Neural cell (in vitro differentiated cells): Measurements from ENCODE around the gene PDE8A. TPM values are rescaled to one million over a fixed set of nuclear protein-coding genes. Genes with fewer than 3 reads are reported as not detected.

Experiments
- H2AFZ ChIP-seq: fragments of 200-600, 300-800 bp; sonication (generic), shearing (Covaris generic); 2 replicates; pipeline ENCODE4 v1.6.0; 2014; ENCODE audit warnings: low read depth, mild to moderate bottlenecking, antibody characterized with exemption, low read length, moderate library complexity
- H3F3A ChIP-seq: fragments of 200-600 bp; shearing (Covaris generic); 2 replicates; pipeline ENCODE4 v1.6.1; 2016; ENCODE audit warnings: mild to moderate bottlenecking, moderate library complexity, mixed read lengths, antibody characterized with exemption, low read length; ENCODE audit not compliant: insufficient read depth, poor library complexity, severe bottlenecking
- H3K27ac ChIP-seq: fragments of 200-600, 300-800 bp; sonication (generic), shearing (Covaris generic); 2 replicates; pipeline ENCODE4 v1.5.1; 2014; ENCODE audit warnings: mild to moderate bottlenecking, low read length, moderate library complexity
- H3K27me3 ChIP-seq: fragments of 300-800, 200-600 bp; sonication (generic), shearing (Covaris generic); 2 replicates; pipeline ENCODE4 v1.6.0; 2014; ENCODE audit warnings: mild to moderate bottlenecking, low read depth, low read length, moderate library complexity; ENCODE audit not compliant: insufficient read depth
- H3K36me3 ChIP-seq: fragments of 300-800, 200-600 bp; sonication (generic), shearing (Covaris generic); 2 replicates; pipeline ENCODE4 v1.5.1; 2014; ENCODE audit warnings: mild to moderate bottlenecking, antibody characterized with exemption, low read length, moderate library complexity; ENCODE audit not compliant: insufficient read depth
- H3K4me2 ChIP-seq: fragments of 300-800, 200-600 bp; sonication (generic), shearing (Covaris generic); 2 replicates; pipeline ENCODE4 v1.6.0; 2014; ENCODE audit warnings: mild to moderate bottlenecking, low read length
- H3K4me3 ChIP-seq: fragments of 300-800, 200-600 bp; sonication (generic), shearing (Covaris generic); 2 replicates; pipeline ENCODE4 v1.5.1; 2014; ENCODE audit warnings: mild to moderate bottlenecking, low read length, moderate library complexity
- H3K79me2 ChIP-seq: fragments of 200-600 bp; shearing (Covaris generic); replicated peaks from 2 replicates; pipeline ENCODE4 v1.6.0; 2014; ENCODE audit warnings: mild to moderate bottlenecking, low read length, moderate library complexity; ENCODE audit not compliant: insufficient read depth
- H3K9ac ChIP-seq: fragments of 300-800, 200-600 bp; sonication (generic), shearing (Covaris generic); 2 replicates; pipeline ENCODE4 v1.6.1; 2016; ENCODE audit warnings: mild to moderate bottlenecking, low read length, mixed read lengths
- H3K9me2 ChIP-seq: fragments of 200-600 bp; shearing (Covaris generic); 2 replicates; pipeline ENCODE4 v1.6.1; 2016; ENCODE audit warnings: mild to moderate bottlenecking, low read length, mixed read lengths; ENCODE audit not compliant: insufficient read depth
- H3K9me3 ChIP-seq: fragments of 200-600, 300-800 bp; sonication (generic), shearing (Covaris generic); 2 replicates; pipeline ENCODE4 v1.6.1; 2016; ENCODE audit warnings: mild to moderate bottlenecking, mixed run types, low read length, moderate library complexity, mixed read lengths
- H4K20me1 ChIP-seq: fragments of 200-600 bp; shearing (Covaris generic); 2 replicates; pipeline ENCODE4 v1.6.1; 2016; ENCODE audit warnings: mild to moderate bottlenecking, mixed run types; ENCODE audit not compliant: insufficient read depth
- CTCF ChIP-seq: fragments of 450-650 bp; IDR thresholded peaks from 2 replicates; pipeline ENCODE4 v1.5.1; 2014; ENCODE audit warnings: antibody characterized with exemption, mild to moderate bottlenecking, moderate library complexity; ENCODE audit not compliant: poor library complexity, severe bottlenecking
- EP300 ChIP-seq: fragments of 450-650 bp; conservative IDR thresholded peaks from 2 replicates; pipeline ENCODE4 v1.6.1; 2014; ENCODE audit warnings: antibody characterized with exemption, mild to moderate bottlenecking, moderate library complexity; ENCODE audit not compliant: poor library complexity, severe bottlenecking
- EZH2 ChIP-seq: fragments of 200-600, 300-800 bp; shearing (Covaris generic), sonication (generic); IDR thresholded peaks from 2 replicates; pipeline ENCODE4 v1.6.1; 2014; ENCODE audit warnings: antibody characterized with exemption, low read length, borderline replicate concordance, mild to moderate bottlenecking; ENCODE audit not compliant: insufficient read depth, poor library complexity, severe bottlenecking
- MXI1 ChIP-seq: fragments of 450-650 bp; conservative IDR thresholded peaks from 2 replicates; pipeline ENCODE4 v1.6.1; 2014; ENCODE audit warnings: antibody characterized with exemption, mild to moderate bottlenecking; ENCODE audit not compliant: poor library complexity, severe bottlenecking
- POLR2AphosphoS5 ChIP-seq: IDR thresholded peaks from 2 replicates; pipeline ENCODE4 v1.6.1; 2012
- RAD21 ChIP-seq: fragments of 450-650 bp; conservative IDR thresholded peaks from 2 replicates; pipeline ENCODE4 v1.6.1; 2014; ENCODE audit warnings: antibody characterized with exemption, mild to moderate bottlenecking, moderate library complexity
- REST ChIP-seq: IDR thresholded peaks from 2 replicates; pipeline ENCODE4 v1.6.1; 2012; ENCODE audit warnings: borderline replicate concordance
- SMC3 ChIP-seq: fragments of 450-650 bp; conservative IDR thresholded peaks from 2 replicates; pipeline ENCODE4 v1.6.1; 2014; ENCODE audit warnings: antibody characterized with exemption, mild to moderate bottlenecking, moderate library complexity; ENCODE audit not compliant: poor library complexity
- TAF1 ChIP-seq: IDR thresholded peaks from 2 replicates; pipeline ENCODE4 v1.6.1; 2012; ENCODE audit warnings: low read depth
- polyA plus RNA-seq: library from polyadenylated mRNA; depleted of rRNA; stranded (reverse); fragments of >200 nt; gene quantifications from 2 replicates; pipeline ENCODE4 v1.2.3, GENCODE V29; 2014

PDE8A gene
- polyA plus RNA-seq, 1 donor from 2014 or later: 13.2 TPM

DNA sequence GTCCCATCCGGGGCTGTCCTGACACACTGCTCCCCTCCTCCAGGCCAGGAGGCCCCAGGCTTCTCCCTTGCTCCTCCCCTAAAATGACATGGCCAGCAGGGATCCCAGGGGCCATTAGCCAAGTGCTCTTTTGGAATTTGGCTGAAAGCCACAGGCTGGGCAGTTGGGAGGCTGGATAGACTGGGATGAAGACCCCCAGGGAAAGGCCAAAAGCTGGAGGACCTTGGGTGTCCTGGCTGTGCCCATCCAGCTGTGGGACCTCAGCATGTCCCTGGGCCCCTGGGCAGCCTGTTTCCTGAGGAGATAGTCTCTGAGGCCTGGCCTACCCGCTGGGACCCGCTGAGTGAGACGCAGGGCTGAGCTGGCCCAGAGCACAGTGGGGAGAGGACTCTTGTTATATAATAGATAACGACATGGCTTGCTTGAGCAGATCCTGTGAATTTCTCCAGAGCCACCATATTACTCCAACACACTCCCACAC is 5.7 kb upstream of the PDE8A start:
- H3K4me2 ChIP-seq: no peak overlapping the region
- no peak overlapping the region for H3K27ac ChIP-seq
- no peak for TF ChIP-seq TAF1
- H3K36me3 ChIP-seq: no peaks in the 10 kb centered on the region
- H3K9me3 ChIP-seq: no peaks in the 10 kb centered on the region
- H3K4me3 ChIP-seq: no peak overlapping the region
- no peaks in the 10 kb centered on the region for H3K79me2 ChIP-seq
- no peaks in the 10 kb centered on the region for H4K20me1 ChIP-seq
- H2AFZ ChIP-seq: no peak overlapping the region
- no peaks in the 10 kb centered on the region for H3F3A ChIP-seq
- no peaks in the 10 kb centered on the region for H3K9me2 ChIP-seq
- H3K27me3 ChIP-seq: peaks cover 19% of the 10 kb centered on the region
- H3K9ac ChIP-seq: no peak overlapping the region

DNA sequence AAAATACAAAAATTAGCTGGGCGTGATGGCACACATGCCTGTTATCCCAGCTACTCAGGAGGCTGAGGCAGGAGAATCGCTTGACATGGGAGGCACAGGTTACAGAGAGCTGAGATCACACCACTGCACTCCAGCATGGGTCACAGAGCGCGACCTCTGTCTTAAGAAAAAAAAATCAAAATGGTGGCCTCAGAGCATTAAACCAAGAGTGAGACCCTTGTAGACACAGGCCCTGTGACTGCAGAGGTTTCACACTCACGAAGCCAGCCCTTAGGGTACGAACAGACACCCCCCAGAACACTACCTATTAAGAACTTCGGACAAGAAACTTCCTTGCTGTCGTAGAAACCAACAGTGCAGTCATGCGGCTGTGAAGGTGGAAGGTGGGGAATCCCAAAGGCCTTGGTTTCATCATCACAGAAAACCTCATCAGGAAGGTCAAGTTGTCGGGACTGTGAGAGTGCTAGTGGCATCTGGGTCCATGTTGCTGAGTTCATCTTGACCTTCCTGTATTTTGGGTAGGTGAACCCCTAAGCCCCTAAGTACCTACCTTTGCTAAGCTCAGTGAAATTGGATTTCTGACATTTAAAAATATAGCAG is 4.8 kb upstream of the PDE8A start:
- no peaks in the 10 kb centered on the region for H4K20me1 ChIP-seq
- no peak overlapping the region for H2AFZ ChIP-seq
- no peak overlapping the region for H3K9ac ChIP-seq
- H3K36me3 ChIP-seq: no peaks in the 10 kb centered on the region
- no peaks in the 10 kb centered on the region for H3K9me3 ChIP-seq
- TF ChIP-seq RAD21: no peak
- no peak for TF ChIP-seq MXI1
- TF ChIP-seq CTCF: no peak
- TF ChIP-seq TAF1: no peak
- TF ChIP-seq REST: no peak
- no peak for TF ChIP-seq EP300
- TF ChIP-seq POLR2AphosphoS5: no peak
- TF ChIP-seq EZH2: no peak
- TF ChIP-seq SMC3: no peak
- no peaks in the 10 kb centered on the region for H3K79me2 ChIP-seq
- no peaks in the 10 kb centered on the region for H3F3A ChIP-seq
- H3K4me3 ChIP-seq: no peak overlapping the region
- peaks cover 26% of the 10 kb centered on the region for H3K27me3 ChIP-seq
- H3K27ac ChIP-seq: no peak overlapping the region
- H3K9me2 ChIP-seq: no peaks in the 10 kb centered on the region
- no peak overlapping the region for H3K4me2 ChIP-seq

DNA sequence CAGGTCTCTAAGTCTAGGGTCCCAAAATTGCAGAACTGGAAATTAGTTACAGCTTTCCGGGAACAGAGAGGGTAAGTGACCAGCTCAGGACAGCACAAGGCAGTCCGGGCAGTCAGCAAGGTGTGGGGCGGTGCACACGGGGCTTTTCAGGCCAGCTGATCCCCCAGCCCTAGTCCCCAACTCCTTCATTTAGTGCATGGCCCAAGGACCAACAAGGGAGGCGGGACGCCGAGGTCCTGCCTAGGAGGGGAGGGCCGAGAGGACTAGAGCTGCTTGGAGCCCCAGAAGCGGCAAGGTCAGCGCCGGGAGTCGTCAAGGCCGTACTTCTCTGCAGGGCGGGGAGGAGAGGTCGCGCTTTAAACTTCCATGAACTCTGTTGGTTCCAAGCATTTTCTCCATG is 2.0 kb upstream of the PDE8A start:
- Histone ChIP-seq H3K36me3 (no peaks in the 10 kb centered on the region), H3K4me3 (peak overlapping the region; percentile 91), H4K20me1 (no peaks in the 10 kb centered on the region), H3K4me2 (no peak overlapping the region), H2AFZ (no peak overlapping the region), H3K27me3 (peaks cover 49% of the 10 kb centered on the region), H3K9me3 (no peaks in the 10 kb centered on the region), H3K27ac (no peak overlapping the region), H3K9ac (no peak overlapping the region), H3K9me2 (no peaks in the 10 kb centered on the region), H3F3A (no peaks in the 10 kb centered on the region), H3K79me2 (no peaks in the 10 kb centered on the region)
- TF ChIP-seq POLR2AphosphoS5: no peak
- TF ChIP-seq SMC3: no peak
- no peak for TF ChIP-seq MXI1
- no peak for TF ChIP-seq CTCF
- no peak for TF ChIP-seq REST
- TF ChIP-seq EP300: no peak
- TF ChIP-seq RAD21: no peak
- TF ChIP-seq TAF1: no peak
- TF ChIP-seq EZH2: no peak
